ENCODE results near the gene LONRF2.

LONRF2 gene

GRCh38 chr2:100276716-100277115, 45.6 kb downstream of the LONRF2 start:
- DNase-seq (ENCODE audit: low read depth), result no peak

GRCh38 chr2:100275200-100275589, 47.1 kb downstream of the LONRF2 start:
- TF ChIP-seq CTCF (IDR thresholded peaks at IDR 0.05; ENCODE audit: low read depth, low read length, missing control alignments), result no peak
- no peak overlapping the region for H3K4me3 ChIP-seq (ENCODE audit: low read depth, low read length)
- DNase-seq (ENCODE audit: low read depth), result no peak

More at GRCh38 chr2:100276716-100277115, 45.6 kb downstream of the LONRF2 start:
- H3K4me3 ChIP-seq (ENCODE audit: low read depth, low read length), result no peak overlapping the region
- TF ChIP-seq CTCF (IDR thresholded peaks at IDR 0.05; ENCODE audit: low read depth, low read length, missing control alignments), result no peak

- no peak overlapping the region for H3K4me3 ChIP-seq (ENCODE audit: low read depth, low read length)
- no peak for TF ChIP-seq CTCF (IDR thresholded peaks at IDR 0.05; ENCODE audit: low read depth, low read length, missing control alignments)
- no peak for DNase-seq (ENCODE audit: low read depth)
Measured at GRCh38 chr2:100274566-100275199, 47.6 kb downstream of the LONRF2 start.

- TF ChIP-seq CTCF (IDR thresholded peaks at IDR 0.05; ENCODE audit: low read depth, low read length, missing control alignments), result no peak
- no peak overlapping the region for H3K4me3 ChIP-seq (ENCODE audit: low read depth, low read length)
- DNase-seq (ENCODE audit: low read depth), result no peak
Measured at GRCh38 chr2:100274076-100274475, 48.2 kb downstream of the LONRF2 start.

GRCh38 chr2:100273387-100273786, 48.9 kb downstream of the LONRF2 start:
- no peak overlapping the region for H3K4me3 ChIP-seq (ENCODE audit: low read depth, low read length)
- TF ChIP-seq CTCF (IDR thresholded peaks at IDR 0.05; ENCODE audit: low read depth, low read length, missing control alignments), result no peak
- no peak for DNase-seq (ENCODE audit: low read depth)

GRCh38 chr2:100272841-100273329, 49.4 kb downstream of the LONRF2 start:
- TF ChIP-seq CTCF (IDR thresholded peaks at IDR 0.05; ENCODE audit: low read depth, low read length, missing control alignments), result no peak
- no peak overlapping the region for H3K4me3 ChIP-seq (ENCODE audit: low read depth, low read length)
- no peak for DNase-seq (ENCODE audit: low read depth)

GRCh38 chr2:100271210-100271609, 51.1 kb downstream of the LONRF2 start:
- no peak for DNase-seq (ENCODE audit: low read depth)
- TF ChIP-seq CTCF (IDR thresholded peaks at IDR 0.05; ENCODE audit: low read depth, low read length, missing control alignments), result no peak
- no peak overlapping the region for H3K4me3 ChIP-seq (ENCODE audit: low read depth, low read length)
